Sigmoid colon (tissue), 4 donors: Measurements from ENCODE around the gene LEUTX.
"Not testable (repeated sequence)": the region's sequence is repeated elsewhere in the genome, so short reads cannot be mapped to it uniquely, and the experiment has no call there.

ENCODE experiments used
- EP300 ChIP-seq, 4 donors: sonication (generic); formaldehyde crosslinking; IDR thresholded peaks; one replicate each; pipeline ENCODE4 v1.6.1; 2017; ENCODE audit warnings: antibody characterized with exemption in 4 of 4
- POLR2AphosphoS5 ChIP-seq, 4 donors: sonication (generic); formaldehyde crosslinking; IDR thresholded peaks; one replicate each; pipeline ENCODE4 v1.6.1; 2017; ENCODE audit warnings: antibody characterized with exemption in 4 of 4

- TF ChIP-seq POLR2AphosphoS5, EP300 (IDR thresholded peaks at IDR 0.05): not testable (repeated sequence)
Measured at GRCh38 chr19:39761851-39762250, 16.8 kb upstream of the LEUTX start.
